ENCODE measurements around the gene SLC25A30.

SLC25A30 gene

DNA sequence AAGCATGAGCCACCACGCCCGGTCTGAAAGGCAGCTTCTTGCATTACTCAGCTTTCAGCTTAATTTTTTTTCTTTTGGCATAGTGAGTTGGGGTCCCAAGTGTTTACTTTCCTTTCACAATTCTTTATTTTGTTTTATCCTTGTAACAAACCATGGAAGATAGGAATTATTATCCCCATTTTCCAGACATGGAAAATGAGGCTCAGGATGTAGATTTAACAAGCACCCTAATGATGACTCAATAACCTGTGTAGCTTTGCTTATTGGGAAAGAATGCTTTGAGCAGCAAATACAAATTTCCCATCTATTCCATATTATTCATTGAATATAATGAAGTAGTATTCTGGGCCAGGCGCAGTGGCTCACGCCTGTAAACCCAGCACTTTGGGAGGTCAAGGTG, 33.1 kb upstream of the SLC25A30 start:
- H3K27ac ChIP-seq (ENCODE audit: low read depth, low read length, poor library complexity, severe bottlenecking) = no peak overlapping the region
- no peaks in the 10 kb centered on the region for H3K27me3 ChIP-seq (ENCODE audit: insufficient read depth, low read length)
- H3F3A ChIP-seq (ENCODE audit: insufficient read depth, low read length) = no peaks in the 10 kb centered on the region
- no peak for TF ChIP-seq EZH2 (IDR thresholded peaks at IDR 0.05; ENCODE audit: borderline replicate concordance, low read length)
- TF ChIP-seq, protein P1, sequence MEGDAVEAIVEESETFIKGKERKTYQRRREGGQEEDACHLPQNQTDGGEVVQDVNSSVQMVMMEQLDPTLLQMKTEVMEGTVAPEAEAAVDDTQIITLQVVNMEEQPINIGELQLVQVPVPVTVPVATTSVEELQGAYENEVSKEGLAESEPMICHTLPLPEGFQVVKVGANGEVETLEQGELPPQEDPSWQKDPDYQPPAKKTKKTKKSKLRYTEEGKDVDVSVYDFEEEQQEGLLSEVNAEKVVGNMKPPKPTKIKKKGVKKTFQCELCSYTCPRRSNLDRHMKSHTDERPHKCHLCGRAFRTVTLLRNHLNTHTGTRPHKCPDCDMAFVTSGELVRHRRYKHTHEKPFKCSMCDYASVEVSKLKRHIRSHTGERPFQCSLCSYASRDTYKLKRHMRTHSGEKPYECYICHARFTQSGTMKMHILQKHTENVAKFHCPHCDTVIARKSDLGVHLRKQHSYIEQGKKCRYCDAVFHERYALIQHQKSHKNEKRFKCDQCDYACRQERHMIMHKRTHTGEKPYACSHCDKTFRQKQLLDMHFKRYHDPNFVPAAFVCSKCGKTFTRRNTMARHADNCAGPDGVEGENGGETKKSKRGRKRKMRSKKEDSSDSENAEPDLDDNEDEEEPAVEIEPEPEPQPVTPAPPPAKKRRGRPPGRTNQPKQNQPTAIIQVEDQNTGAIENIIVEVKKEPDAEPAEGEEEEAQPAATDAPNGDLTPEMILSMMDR (IDR thresholded peaks at IDR 0.05; ENCODE audit: low read length) = no peak
- no peaks in the 10 kb centered on the region for H3K4me1 ChIP-seq (ENCODE audit: insufficient read depth, low read length, severe bottlenecking)
- no peaks in the 10 kb centered on the region for H3K9me3 ChIP-seq (ENCODE audit: low read length)
- no peaks in the 10 kb centered on the region for H3K79me2 ChIP-seq (ENCODE audit: insufficient read depth, low read length)
- H3K9ac ChIP-seq (ENCODE audit: low read length) = no peak overlapping the region
- no peaks in the 10 kb centered on the region for H3K9me2 ChIP-seq (ENCODE audit: low read depth, low read length)
- no peak overlapping the region for H3K4me3 ChIP-seq (ENCODE audit: low read depth, low read length, poor library complexity, severe bottlenecking)
- no peak overlapping the region for H3K4me2 ChIP-seq (ENCODE audit: low read length)
- H3K36me3 ChIP-seq (ENCODE audit: insufficient read depth, low read length) = no peaks in the 10 kb centered on the region
- H2AFZ ChIP-seq (ENCODE audit: low read length) = no peak overlapping the region
- no peaks in the 10 kb centered on the region for H4K20me1 ChIP-seq (ENCODE audit: insufficient read depth, low read length)

DNA sequence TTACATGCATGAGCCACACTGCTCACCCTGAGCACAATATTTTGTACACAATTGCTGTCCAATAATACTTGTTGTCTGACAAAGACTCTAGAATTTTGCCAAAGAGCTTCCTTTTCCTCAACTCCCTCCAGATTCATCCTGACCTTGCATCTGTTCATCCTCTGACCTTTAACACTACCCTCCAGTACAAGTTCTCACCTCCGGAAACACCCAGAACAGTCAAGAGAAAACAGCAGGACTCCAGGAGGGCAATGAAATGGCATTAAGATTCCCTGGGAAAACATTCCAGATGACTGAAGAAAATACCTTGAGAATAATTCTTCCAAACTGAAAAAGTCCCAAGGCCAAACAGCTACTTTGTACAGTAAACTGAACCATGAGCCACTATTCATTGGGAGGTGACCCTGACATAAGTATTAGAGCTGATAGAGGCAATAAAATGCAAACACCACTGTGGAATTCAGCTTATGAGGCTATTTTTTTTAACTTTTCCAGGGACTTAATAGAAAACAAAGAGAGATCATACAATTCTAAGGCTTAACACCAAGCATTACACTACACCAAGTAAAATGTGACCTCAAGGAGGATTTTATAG, 30.9 kb upstream of the SLC25A30 start:
- no peak for TF ChIP-seq EZH2 (IDR thresholded peaks at IDR 0.05; ENCODE audit: borderline replicate concordance, low read length)
- Histone ChIP-seq H3K9ac (ENCODE audit: low read length) (no peak overlapping the region), H4K20me1 (ENCODE audit: insufficient read depth, low read length) (no peaks in the 10 kb centered on the region), H3K4me3 (ENCODE audit: low read depth, low read length, poor library complexity, severe bottlenecking) (no peak overlapping the region), H3K4me1 (ENCODE audit: insufficient read depth, low read length, severe bottlenecking) (no peaks in the 10 kb centered on the region), H2AFZ (ENCODE audit: low read length) (no peak overlapping the region), H3K79me2 (ENCODE audit: insufficient read depth, low read length) (no peaks in the 10 kb centered on the region), H3F3A (ENCODE audit: insufficient read depth, low read length) (no peaks in the 10 kb centered on the region), H3K36me3 (ENCODE audit: insufficient read depth, low read length) (no peaks in the 10 kb centered on the region), H3K9me3 (ENCODE audit: low read length) (no peaks in the 10 kb centered on the region), H3K9me2 (ENCODE audit: low read depth, low read length) (no peaks in the 10 kb centered on the region), H3K4me2 (ENCODE audit: low read length) (no peak overlapping the region), H3K27me3 (ENCODE audit: insufficient read depth, low read length) (no peaks in the 10 kb centered on the region), H3K27ac (ENCODE audit: low read depth, low read length, poor library complexity, severe bottlenecking) (no peak overlapping the region)

DNA sequence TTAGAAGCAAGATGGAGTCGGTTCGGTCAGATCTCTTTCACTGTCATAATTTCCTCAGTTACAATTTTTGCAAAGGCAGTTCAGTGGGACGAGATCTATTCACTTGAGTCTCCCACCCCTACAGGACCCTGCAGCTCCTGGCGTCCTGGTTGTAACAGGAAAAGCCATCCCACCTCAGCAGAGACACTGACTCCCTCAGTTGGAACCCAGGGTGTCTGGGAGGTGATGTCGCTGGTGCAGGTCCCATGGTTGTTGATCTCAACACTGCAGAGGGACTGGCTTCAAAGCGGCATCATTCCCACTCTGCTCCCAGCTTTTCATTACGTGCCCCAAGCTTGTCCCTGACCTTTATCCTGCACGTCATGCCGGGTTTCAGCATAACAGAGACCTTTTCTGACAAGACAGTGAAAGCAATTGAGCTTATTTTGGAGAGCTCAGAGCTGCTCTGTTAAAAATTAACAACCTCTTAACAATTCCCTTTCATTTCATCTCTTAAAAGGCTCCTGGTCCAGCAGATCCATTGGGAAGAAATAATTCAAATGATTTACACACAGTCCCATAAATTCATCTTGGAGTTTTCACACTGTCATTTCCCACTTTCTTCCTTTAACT, 29.0 kb upstream of the SLC25A30 start:
- H3K27me3 ChIP-seq (ENCODE audit: insufficient read depth, low read length) = no peaks in the 10 kb centered on the region
- H3K9ac ChIP-seq (ENCODE audit: low read length) = no peak overlapping the region
- TF ChIP-seq EZH2 (IDR thresholded peaks at IDR 0.05; ENCODE audit: borderline replicate concordance, low read length) = no peak
- TF ChIP-seq, protein P1 (IDR thresholded peaks at IDR 0.05; ENCODE audit: low read length) = no peak
- no peaks in the 10 kb centered on the region for H3K36me3 ChIP-seq (ENCODE audit: insufficient read depth, low read length)
- no peak overlapping the region for H2AFZ ChIP-seq (ENCODE audit: low read length)
- no peaks in the 10 kb centered on the region for H3K4me1 ChIP-seq (ENCODE audit: insufficient read depth, low read length, severe bottlenecking)
- no peak overlapping the region for H3K4me3 ChIP-seq (ENCODE audit: low read depth, low read length, poor library complexity, severe bottlenecking)
- H4K20me1 ChIP-seq (ENCODE audit: insufficient read depth, low read length) = no peaks in the 10 kb centered on the region
- H3K9me3 ChIP-seq (ENCODE audit: low read length) = no peaks in the 10 kb centered on the region
- no peaks in the 10 kb centered on the region for H3K9me2 ChIP-seq (ENCODE audit: low read depth, low read length)
- no peak overlapping the region for H3K4me2 ChIP-seq (ENCODE audit: low read length)
- H3K79me2 ChIP-seq (ENCODE audit: insufficient read depth, low read length) = no peaks in the 10 kb centered on the region
- H3K27ac ChIP-seq (ENCODE audit: low read depth, low read length, poor library complexity, severe bottlenecking) = no peak overlapping the region
- H3F3A ChIP-seq (ENCODE audit: insufficient read depth, low read length) = no peaks in the 10 kb centered on the region

DNA sequence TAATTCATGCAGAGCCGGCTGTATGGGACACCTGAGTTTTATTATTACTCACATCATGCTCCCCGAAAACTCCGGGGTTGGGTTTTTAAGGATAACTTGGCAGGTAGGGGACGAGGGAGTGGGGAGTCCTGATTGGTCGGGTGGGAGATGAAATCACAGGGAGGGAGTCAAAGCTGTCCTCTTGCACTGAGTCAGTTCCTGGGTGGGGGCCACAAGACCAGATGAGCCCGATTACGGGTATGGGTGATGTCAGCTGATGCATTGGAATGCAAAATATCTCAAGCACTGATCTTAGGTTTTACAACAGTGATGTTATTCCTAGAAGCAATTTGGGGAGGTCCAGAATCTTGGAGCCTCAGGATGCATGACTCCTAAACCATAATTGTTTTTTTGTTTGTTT, 28.0 kb upstream of the SLC25A30 start:
- Histone ChIP-seq H3K79me2 (ENCODE audit: insufficient read depth, low read length) (no peaks in the 10 kb centered on the region), H3K4me2 (ENCODE audit: low read length) (no peak overlapping the region), H3K36me3 (ENCODE audit: insufficient read depth, low read length) (no peaks in the 10 kb centered on the region), H3K9me3 (ENCODE audit: low read length) (no peaks in the 10 kb centered on the region), H4K20me1 (ENCODE audit: insufficient read depth, low read length) (no peaks in the 10 kb centered on the region), H3K4me3 (ENCODE audit: low read depth, low read length, poor library complexity, severe bottlenecking) (no peak overlapping the region), H3K9me2 (ENCODE audit: low read depth, low read length) (no peaks in the 10 kb centered on the region), H2AFZ (ENCODE audit: low read length) (no peak overlapping the region), H3K9ac (ENCODE audit: low read length) (no peak overlapping the region), H3K4me1 (ENCODE audit: insufficient read depth, low read length, severe bottlenecking) (no peaks in the 10 kb centered on the region), H3K27me3 (ENCODE audit: insufficient read depth, low read length) (no peaks in the 10 kb centered on the region), H3K27ac (ENCODE audit: low read depth, low read length, poor library complexity, severe bottlenecking) (no peak overlapping the region), H3F3A (ENCODE audit: insufficient read depth, low read length) (no peaks in the 10 kb centered on the region)
- no peak for TF ChIP-seq EZH2 (IDR thresholded peaks at IDR 0.05; ENCODE audit: borderline replicate concordance, low read length)
- TF ChIP-seq, protein P1 (IDR thresholded peaks at IDR 0.05; ENCODE audit: low read length) = no peak

All from OCI-LY1 (cell line).